ENCODE results near the gene AGBL5.

AGBL5 gene

DNA sequence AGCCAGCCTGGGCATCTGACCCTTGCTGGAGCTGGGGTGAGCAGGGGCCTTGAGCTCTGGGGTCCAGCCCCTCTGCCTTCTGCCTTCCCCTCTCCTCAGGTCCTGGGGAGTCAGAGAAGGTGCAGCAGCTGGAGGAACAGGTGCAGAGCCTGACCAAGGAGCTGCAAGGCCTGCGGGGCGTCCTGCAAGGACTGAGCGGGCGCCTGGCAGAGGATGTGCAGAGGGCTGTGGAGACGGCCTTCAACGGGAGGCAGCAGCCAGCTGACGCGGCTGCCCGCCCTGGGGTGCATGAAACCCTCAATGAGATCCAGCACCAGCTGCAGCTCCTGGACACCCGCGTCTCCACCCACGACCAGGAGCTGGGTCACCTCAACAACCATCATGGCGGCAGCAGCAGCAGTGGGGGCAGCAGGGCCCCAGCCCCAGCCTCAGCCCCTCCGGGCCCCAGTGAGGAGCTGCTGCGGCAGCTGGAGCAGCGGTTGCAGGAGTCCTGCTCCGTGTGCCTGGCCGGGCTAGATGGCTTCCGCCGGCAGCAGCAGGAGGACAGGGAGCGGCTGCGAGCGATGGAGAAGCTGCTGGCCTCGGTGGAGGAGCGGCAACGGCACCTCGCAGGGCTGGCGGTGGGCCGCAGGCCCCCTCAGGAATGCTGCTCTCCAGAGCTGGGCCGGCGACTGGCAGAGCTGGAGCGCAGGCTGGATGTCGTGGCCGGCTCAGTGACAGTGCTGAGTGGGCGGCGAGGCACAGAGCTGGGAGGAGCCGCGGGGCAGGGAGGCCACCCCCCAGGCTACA is 30.7 kb downstream of the AGBL5 start:
- Histone ChIP-seq H3K4me3 (replicated peaks; ENCODE audit: low read depth, low read length) (no peak overlapping the region), H3K27me3 (replicated peaks; ENCODE audit: control insufficient read depth, insufficient read depth, low read length) (no peaks in the 10 kb centered on the region), H3K36me3 (ENCODE audit: control insufficient read depth, insufficient read depth, low read length) (no peaks in the 10 kb centered on the region)
- no peak for DNase-seq (ENCODE audit: extremely low read depth, insufficient read length)
- TF ChIP-seq, protein P1, sequence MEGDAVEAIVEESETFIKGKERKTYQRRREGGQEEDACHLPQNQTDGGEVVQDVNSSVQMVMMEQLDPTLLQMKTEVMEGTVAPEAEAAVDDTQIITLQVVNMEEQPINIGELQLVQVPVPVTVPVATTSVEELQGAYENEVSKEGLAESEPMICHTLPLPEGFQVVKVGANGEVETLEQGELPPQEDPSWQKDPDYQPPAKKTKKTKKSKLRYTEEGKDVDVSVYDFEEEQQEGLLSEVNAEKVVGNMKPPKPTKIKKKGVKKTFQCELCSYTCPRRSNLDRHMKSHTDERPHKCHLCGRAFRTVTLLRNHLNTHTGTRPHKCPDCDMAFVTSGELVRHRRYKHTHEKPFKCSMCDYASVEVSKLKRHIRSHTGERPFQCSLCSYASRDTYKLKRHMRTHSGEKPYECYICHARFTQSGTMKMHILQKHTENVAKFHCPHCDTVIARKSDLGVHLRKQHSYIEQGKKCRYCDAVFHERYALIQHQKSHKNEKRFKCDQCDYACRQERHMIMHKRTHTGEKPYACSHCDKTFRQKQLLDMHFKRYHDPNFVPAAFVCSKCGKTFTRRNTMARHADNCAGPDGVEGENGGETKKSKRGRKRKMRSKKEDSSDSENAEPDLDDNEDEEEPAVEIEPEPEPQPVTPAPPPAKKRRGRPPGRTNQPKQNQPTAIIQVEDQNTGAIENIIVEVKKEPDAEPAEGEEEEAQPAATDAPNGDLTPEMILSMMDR (IDR thresholded peaks at IDR 0.05; ENCODE audit: insufficient read depth, low read length, poor library complexity, severe bottlenecking) = no peak

DNA sequence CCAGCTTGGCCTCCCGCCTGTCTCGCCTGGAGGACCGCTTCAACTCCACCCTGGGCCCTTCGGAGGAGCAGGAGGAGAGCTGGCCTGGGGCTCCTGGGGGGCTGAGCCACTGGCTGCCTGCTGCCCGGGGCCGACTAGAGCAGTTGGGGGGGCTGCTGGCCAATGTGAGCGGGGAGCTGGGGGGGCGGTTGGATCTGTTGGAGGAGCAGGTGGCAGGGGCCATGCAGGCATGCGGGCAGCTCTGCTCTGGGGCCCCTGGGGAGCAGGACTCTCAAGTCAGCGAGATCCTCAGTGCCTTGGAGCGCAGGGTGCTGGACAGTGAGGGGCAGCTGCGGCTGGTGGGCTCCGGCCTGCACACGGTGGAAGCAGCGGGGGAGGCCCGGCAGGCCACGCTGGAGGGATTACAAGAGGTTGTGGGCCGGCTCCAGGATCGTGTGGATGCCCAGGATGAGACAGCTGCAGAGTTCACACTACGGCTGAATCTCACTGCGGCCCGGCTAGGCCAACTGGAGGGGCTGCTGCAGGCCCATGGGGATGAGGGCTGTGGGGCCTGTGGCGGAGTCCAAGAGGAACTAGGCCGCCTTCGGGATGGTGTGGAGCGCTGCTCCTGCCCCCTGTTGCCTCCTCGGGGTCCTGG is 31.4 kb downstream of the AGBL5 start:
- H3K36me3 ChIP-seq (ENCODE audit: control insufficient read depth, insufficient read depth, low read length) = no peaks in the 10 kb centered on the region
- no peak for DNase-seq (ENCODE audit: extremely low read depth, insufficient read length)
- no peaks in the 10 kb centered on the region for H3K27me3 ChIP-seq (replicated peaks; ENCODE audit: control insufficient read depth, insufficient read depth, low read length)
- no peak overlapping the region for H3K4me3 ChIP-seq (replicated peaks; ENCODE audit: low read depth, low read length)
- TF ChIP-seq, protein P1 (IDR thresholded peaks at IDR 0.05; ENCODE audit: insufficient read depth, low read length, poor library complexity, severe bottlenecking) = no peak

DNA sequence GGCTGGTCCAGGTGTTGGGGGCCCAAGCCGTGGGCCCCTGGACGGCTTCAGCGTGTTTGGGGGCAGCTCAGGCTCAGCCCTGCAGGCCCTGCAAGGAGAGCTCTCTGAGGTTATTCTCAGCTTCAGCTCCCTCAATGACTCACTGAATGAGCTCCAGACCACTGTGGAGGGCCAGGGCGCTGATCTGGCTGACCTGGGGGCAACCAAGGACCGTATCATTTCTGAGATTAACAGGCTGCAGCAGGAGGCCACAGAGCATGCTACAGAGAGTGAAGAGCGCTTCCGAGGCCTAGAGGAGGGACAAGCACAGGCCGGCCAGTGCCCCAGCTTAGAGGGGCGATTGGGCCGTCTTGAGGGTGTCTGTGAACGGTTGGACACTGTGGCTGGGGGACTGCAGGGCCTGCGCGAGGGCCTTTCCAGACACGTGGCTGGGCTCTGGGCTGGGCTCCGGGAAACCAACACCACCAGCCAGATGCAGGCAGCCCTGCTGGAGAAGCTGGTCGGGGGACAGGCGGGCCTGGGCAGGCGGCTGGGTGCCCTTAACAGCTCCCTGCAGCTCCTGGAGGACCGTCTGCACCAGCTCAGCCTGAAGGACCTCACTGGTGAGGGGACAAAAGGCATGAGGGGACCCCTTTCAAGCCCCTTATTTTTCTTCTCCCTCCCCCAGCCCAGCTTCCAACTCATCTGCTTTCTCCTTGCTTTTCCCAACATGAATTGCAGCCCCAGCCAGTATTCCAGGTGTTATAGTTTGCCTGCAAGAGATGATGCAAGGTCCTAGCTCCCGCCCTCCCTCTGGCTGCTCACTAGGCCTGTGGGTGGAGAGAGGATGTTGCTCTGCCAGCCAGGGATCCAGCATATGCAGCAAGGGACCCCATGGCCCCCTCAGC is 32.2 kb downstream of the AGBL5 start:
- DNase-seq (ENCODE audit: extremely low read depth, insufficient read length) = no peak
- Histone ChIP-seq H3K4me3 (replicated peaks; ENCODE audit: low read depth, low read length) (no peak overlapping the region), H3K36me3 (ENCODE audit: control insufficient read depth, insufficient read depth, low read length) (no peaks in the 10 kb centered on the region), H3K27me3 (replicated peaks; ENCODE audit: control insufficient read depth, insufficient read depth, low read length) (no peaks in the 10 kb centered on the region)
- TF ChIP-seq, protein P1 (IDR thresholded peaks at IDR 0.05; ENCODE audit: insufficient read depth, low read length, poor library complexity, severe bottlenecking) = no peak

DNA sequence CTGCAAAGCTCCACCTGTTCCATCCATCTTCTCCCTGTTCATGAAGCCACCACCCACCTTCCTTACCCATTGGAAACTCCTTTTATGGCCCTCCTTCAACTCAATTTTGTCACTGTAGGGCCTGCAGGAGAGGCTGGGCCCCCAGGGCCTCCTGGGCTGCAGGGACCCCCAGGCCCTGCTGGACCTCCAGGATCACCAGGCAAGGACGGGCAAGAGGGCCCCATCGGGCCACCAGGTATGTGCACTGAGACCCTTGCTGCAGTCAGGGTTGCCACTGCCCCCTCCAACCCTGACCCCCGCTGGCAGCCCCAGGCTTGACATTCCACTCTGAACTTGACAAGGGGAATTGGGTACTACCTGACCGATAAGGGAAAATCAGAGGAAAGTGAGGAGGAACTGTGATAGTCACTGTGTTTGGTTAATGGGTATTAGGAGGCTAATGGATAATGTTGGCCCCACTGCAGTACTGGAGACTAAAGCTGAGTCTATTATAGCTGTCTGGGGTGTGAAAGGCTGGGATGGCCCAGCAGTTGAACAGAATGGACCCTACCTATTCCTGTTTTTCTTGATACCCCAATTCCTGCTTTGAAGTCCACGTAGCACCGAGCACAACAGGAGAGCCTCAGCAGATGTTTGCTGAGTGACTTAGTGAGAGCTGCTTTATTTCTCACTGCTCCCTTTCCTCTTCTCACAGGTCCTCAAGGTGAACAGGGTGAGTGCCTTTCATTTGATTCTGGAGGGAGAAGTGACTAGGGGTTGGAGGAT is 33.0 kb downstream of the AGBL5 start:
- DNase-seq (ENCODE audit: extremely low read depth, insufficient read length) = no peak
- TF ChIP-seq, protein P1 (IDR thresholded peaks at IDR 0.05; ENCODE audit: insufficient read depth, low read length, poor library complexity, severe bottlenecking) = no peak
- Histone ChIP-seq H3K4me3 (replicated peaks; ENCODE audit: low read depth, low read length) (no peak overlapping the region), H3K27me3 (replicated peaks; ENCODE audit: control insufficient read depth, insufficient read depth, low read length) (no peaks in the 10 kb centered on the region), H3K36me3 (ENCODE audit: control insufficient read depth, insufficient read depth, low read length) (no peaks in the 10 kb centered on the region)

DNA sequence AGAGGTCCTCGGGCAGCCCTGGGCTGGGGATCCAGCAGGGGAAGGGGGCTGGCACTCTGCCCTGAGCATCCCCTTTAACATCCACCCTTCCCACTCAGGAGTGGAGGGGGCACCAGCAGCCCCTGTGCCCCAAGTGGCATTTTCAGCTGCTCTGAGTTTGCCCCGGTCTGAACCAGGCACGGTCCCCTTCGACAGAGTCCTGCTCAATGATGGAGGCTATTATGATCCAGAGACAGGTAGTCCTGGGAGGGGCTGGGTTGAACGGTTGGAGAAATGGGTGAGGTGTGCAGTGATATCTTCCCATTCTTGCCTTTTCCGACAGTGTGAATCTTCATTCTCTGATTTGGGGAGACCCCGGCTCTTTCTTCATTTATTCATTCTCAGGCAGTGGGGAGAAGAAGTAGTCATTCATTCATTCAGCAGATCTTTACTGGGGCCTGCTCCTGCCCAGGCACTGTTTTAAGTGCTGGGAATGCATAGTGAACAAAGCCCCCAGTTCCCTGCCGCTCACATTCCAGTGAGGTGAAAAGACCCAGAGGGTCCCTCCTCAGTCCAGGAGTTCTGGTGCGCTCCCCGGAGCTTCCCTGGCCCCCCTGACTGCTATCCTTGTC is 33.7 kb downstream of the AGBL5 start:
- H3K27me3 ChIP-seq (replicated peaks; ENCODE audit: control insufficient read depth, insufficient read depth, low read length) = no peaks in the 10 kb centered on the region
- H3K4me3 ChIP-seq (replicated peaks; ENCODE audit: low read depth, low read length) = peak overlapping the region; percentile 68
- TF ChIP-seq, protein P1 (IDR thresholded peaks at IDR 0.05; ENCODE audit: insufficient read depth, low read length, poor library complexity, severe bottlenecking) = no peak
- DNase-seq (ENCODE audit: extremely low read depth, insufficient read length) = no peak
- no peaks in the 10 kb centered on the region for H3K36me3 ChIP-seq (ENCODE audit: control insufficient read depth, insufficient read depth, low read length)

Data from GM06990 (cell line).